Testis (tissue), 3 donors: ENCODE data around the gene CDH19. TPM values are rescaled to one million over a fixed set of nuclear protein-coding genes. Genes with fewer than 3 reads are reported as not detected.

Experiments used
- DNase-seq: peaks from one replicate; pipeline ENCODE4 v3.0.0-alpha.2; 2019
- H3K27ac ChIP-seq, 2 donors: fragments of 200-600 bp; sonication (generic); one replicate each; pipeline ENCODE4 v1.5.1; 2019
- H3K27me3 ChIP-seq: fragments of 200-600 bp; sonication (generic); one replicate; pipeline ENCODE4 v1.5.1; 2019
- H3K36me3 ChIP-seq: fragments of 200-600 bp; sonication (generic); one replicate; pipeline ENCODE4 v1.5.1; 2017; ENCODE audit warnings: low read depth; ENCODE audit errors: missing control alignments
- H3K4me1 ChIP-seq: fragments of 200-600 bp; sonication (generic); one replicate; pipeline ENCODE4 v1.5.1; 2019
- H3K4me3 ChIP-seq, 2 donors: fragments of 200-600 bp; sonication (generic); one replicate each; pipeline ENCODE4 v1.5.1; 2017 to 2019
- H3K9me3 ChIP-seq: fragments of 200-600 bp; sonication (generic); one replicate; pipeline ENCODE4 v1.5.1; 2017
- CTCF ChIP-seq, 3 experiments: fragments of 450-650 bp in 2 of 3; fragments of 200-600 bp in 1 of 3; sonication (generic) in 1 of 3; IDR thresholded peaks; one replicate each; pipeline ENCODE4 v1.5.1; 2016 to 2019; ENCODE audit warnings: antibody characterized with exemption in 3 of 3, mild to moderate bottlenecking in 2 of 3, moderate library complexity in 1 of 3
- POLR2A ChIP-seq: fragments of 450-650 bp; IDR thresholded peaks from one replicate; pipeline ENCODE4 v1.6.1; 2017; ENCODE audit warnings: antibody characterized with exemption, mild to moderate bottlenecking, moderate library complexity
- WGBS, 2 donors: methylation state at CpG; one replicate each; pipeline ENCODE4 v1.1.5; 2018; 5-methylcytosine and 5-hydroxymethylcytosine counted together
- intact Hi-C: fragments of 100-400 bp; cut with DNase I; formaldehyde crosslinking; loops from one replicate; pipeline ENCODE4 v1.15.1; 2023; ENCODE audit warnings: low total_unique reads
- polyA plus RNA-seq: library from polyadenylated mRNA; stranded (reverse); fragments of 350-450 nt; fragmentation: Illumina TruSeq; extraction: RNeasy Lipid Tissue Mini Kit (QIAGEN cat#74804); gene quantifications from one replicate; pipeline ENCODE4 v1.2.3, GENCODE V29; 2014; ENCODE audit warnings: low read depth, low replicate concordance; ENCODE audit not compliant: insufficient read depth
- total RNA-seq, 2 donors: library from RNA; depleted of rRNA; stranded (reverse); fragments of >200 nt; gene quantifications; one replicate each; pipeline ENCODE4 v1.2.3, GENCODE V29; 2016

CDH19 gene
- total and polyA plus RNA-seq, 3 donors from 2014 or later, result 1.3 to 5.2 (median 3.3) TPM

GRCh38 chr18:66548747-66549146, 55.1 kb downstream of the CDH19 start:
- DNase-seq, result no peak
- H3K27me3 ChIP-seq, result no peaks in the 10 kb centered on the region
- TF ChIP-seq CTCF (IDR thresholded peaks at IDR 0.05), result peak in 1 of 3 experiments; percentile 26
- no peak for TF ChIP-seq POLR2A
- no peaks in the 10 kb centered on the region for H3K36me3 ChIP-seq
- H3K27ac ChIP-seq, result no peak overlapping the region
- H3K4me3 ChIP-seq, result no peak overlapping the region
- H3K4me1 ChIP-seq, result no peaks in the 10 kb centered on the region
- intact Hi-C loops, result no loop called here
- WGBS, 2 donors, result 76 to 83% methylated on average over 3 of the region's 3 CpGs
- no peaks in the 10 kb centered on the region for H3K9me3 ChIP-seq

GRCh38 chr18:66534110-66534509, 69.8 kb downstream of the CDH19 start:
- intact Hi-C loops, result no loop called here
- WGBS, 2 donors, result 82% methylated on average over 4 of the region's 4 CpGs
- no peak overlapping the region for H3K4me3 ChIP-seq

GRCh38 chr18:66533693-66534092, 70.2 kb downstream of the CDH19 start:
- TF ChIP-seq CTCF (IDR thresholded peaks at IDR 0.05) (peak in 1 of 3 experiments; percentile 8), POLR2A (no peak)
- Histone ChIP-seq H3K27ac (no peak overlapping the region), H3K9me3 (no peaks in the 10 kb centered on the region), H3K4me3 (no peak overlapping the region), H3K36me3 (no peaks in the 10 kb centered on the region), H3K4me1 (no peaks in the 10 kb centered on the region), H3K27me3 (no peaks in the 10 kb centered on the region)
- DNase-seq, result no peak
- intact Hi-C loops, result no loop called here
- WGBS, 2 donors, result 32 to 36% methylated on average over 1 of the region's 1 CpG

More at GRCh38 chr18:66534110-66534509, 69.8 kb downstream of the CDH19 start:
- Histone ChIP-seq H3K4me1 (no peaks in the 10 kb centered on the region), H3K27ac (no peak overlapping the region), H3K36me3 (no peaks in the 10 kb centered on the region), H3K9me3 (no peaks in the 10 kb centered on the region), H3K27me3 (no peaks in the 10 kb centered on the region)
- TF ChIP-seq CTCF (IDR thresholded peaks at IDR 0.05), result no peak
- no peak for TF ChIP-seq POLR2A
- no peak for DNase-seq

- 56 to 57% methylated on average over 9 to 18 of the region's 18 CpGs for WGBS, 2 donors
- no peak overlapping the region for H3K27ac ChIP-seq
- no peak for DNase-seq
- intact Hi-C loops, result no loop called here
- no peaks in the 10 kb centered on the region for H3K27me3 ChIP-seq
- H3K36me3 ChIP-seq, result no peaks in the 10 kb centered on the region
- TF ChIP-seq POLR2A, result no peak
- TF ChIP-seq CTCF (IDR thresholded peaks at IDR 0.05), result no peak
- H3K4me3 ChIP-seq, result no peak overlapping the region
- H3K9me3 ChIP-seq, result no peaks in the 10 kb centered on the region
- H3K4me1 ChIP-seq, result no peaks in the 10 kb centered on the region
Measured at GRCh38 chr18:66523219-66523991, 80.5 kb downstream of the CDH19 start.

GRCh38 chr18:66513996-66514395, 89.9 kb downstream of the CDH19 start:
- TF ChIP-seq CTCF (IDR thresholded peaks at IDR 0.05), result no peak
- TF ChIP-seq POLR2A, result no peak
- Histone ChIP-seq H3K4me3 (no peak overlapping the region), H3K27me3 (no peaks in the 10 kb centered on the region), H3K9me3 (no peaks in the 10 kb centered on the region), H3K27ac (no peak overlapping the region), H3K4me1 (no peaks in the 10 kb centered on the region), H3K36me3 (no peaks in the 10 kb centered on the region)
- intact Hi-C loops, result no loop called here
- no peak for DNase-seq
- WGBS, 2 donors, result 83 to 86% methylated on average over 1 of the region's 1 CpG
